Central memory CD4-positive, alpha-beta T cell (primary cell): ENCODE data around the gene CA11.
"Not testable (repeated sequence)": the region's sequence is repeated elsewhere in the genome, so short reads cannot be mapped to it uniquely, and the experiment has no call there.

Experiments
- DNase-seq: peaks from one replicate; pipeline ENCODE4 v3.0.0; 2022
- total RNA-seq, 3 experiments: gene quantifications; one replicate each; lab custom pipeline; 2026; lab: John Stamatoyannopoulos, UW

The CA11 gene
- total RNA-seq, result 5.3 to 10.9 (median 7.3) reads per million in 3 experiments

DNA sequence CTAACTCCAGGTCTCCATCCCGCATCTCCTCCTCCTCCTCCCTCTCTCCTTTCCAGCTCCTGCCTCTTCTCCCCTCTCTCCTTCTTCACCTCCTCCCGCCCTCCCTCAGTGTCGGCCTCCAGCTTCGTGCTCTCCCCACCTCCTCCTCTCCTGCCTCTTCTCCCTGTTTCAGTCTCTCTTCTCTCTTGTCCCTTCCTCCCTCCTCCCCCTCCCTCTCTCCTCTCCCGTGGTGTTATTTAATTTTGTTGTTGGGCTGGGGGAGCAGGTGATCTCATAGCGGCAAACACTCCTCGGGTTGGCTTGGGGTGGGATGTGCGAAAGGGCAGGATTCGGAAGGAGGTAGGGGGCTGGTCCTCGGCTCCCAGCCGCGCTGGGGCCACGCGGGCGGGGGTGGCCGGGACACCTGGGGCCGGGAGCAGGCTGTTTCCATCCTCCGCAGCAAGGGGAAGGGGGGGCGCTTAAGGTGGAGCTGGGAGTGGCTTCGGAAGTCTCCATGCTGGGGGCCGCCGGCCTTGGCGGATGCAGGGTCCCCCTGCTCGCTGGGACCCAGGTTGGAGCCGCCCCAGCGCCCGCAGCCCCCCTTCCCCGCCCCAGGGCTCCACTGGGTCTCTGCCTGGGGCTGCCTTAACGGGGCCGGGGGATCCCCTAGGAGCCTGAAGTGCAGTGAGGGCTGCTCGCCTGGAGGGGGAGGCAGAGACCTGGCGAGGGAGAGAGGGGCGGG is at the start of gene CA11:
Gene CA11, minus strand, starts transcription at position 187 of the 721 bp plus-strand sequence. CDS start 555 bp downstream, outside the sequence.
- DNase-seq, result peak; percentile 91

DNA sequence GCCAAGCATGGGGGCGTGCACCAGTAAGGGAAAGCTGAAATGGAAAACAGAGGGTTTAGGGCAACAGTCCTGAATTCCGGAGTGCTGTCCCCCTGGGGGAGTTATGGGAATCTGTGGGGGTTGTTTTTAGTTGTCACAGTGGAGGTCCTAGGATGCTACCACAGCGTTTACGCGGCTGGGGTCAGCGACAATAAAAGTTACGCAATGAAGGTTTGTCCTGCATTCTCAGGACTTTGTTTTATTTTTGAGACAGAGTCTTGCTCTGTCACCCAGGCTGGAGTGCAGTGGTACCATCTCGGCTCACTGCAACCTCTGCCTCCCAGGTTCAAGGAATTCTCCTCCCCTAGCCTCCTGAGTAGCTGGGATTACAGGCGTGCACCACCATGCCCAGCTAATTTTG is 47.6 kb upstream of the CA11 start:
- not testable (repeated sequence) for DNase-seq

DNA sequence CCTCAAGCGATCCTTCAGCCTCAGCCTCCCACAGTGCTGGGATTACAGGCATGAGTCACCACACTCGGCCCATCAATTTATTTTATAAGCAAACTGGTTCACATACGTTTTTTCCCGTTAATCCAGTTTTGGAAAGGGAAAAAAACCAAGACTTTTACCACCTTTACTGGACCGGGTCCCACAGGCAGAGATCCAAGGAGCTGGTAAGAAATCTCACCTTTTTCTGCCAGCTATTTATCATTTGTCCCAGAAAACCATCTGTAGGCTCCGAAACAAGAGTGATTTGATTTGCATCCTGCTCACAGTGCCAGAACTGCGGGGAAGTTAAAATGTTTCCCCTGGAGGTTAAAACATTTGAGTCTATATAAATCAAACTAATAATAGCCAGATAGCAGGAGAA is 43.5 kb upstream of the CA11 start:
- no peak for DNase-seq

DNA sequence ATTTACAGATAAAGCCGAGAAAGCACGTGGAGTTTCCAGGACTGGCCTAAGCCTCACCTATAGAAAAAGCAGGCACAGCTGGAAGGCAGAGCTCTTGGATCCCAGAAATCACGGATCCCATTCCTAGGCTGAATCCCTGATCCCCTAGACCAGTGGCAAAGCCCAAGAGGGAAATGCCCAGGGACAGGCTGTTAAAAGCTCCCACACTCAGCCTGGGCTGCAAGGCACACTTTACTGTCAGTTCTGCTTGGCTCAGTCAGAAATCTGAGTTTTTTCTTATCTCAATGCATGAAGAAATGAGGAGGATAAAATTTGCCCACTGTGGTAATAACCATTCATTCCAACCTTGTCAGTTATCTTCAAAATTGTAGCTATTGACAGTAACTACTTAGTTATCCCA is 41.8 kb upstream of the CA11 start:
- DNase-seq, result no peak

DNA sequence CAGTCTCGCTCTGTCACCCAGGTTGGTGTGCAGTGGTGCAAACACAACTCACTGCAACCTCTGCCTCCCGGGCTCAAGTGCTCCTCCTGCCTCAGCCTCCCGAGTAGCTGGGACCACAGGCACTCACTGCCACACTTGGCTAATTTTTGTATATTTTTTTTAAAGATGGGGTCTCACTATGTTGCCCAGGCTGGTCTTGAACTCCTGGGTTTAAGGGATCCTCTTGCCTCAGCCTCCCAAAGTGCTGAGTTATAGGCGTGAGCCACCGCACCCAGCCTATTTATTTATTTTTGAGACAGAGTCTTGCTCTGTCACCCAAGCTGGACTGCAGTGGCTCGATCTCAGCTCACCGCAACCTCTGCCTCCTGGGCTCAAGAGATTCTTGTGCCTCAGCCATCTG is 40.6 kb upstream of the CA11 start:
- not testable (repeated sequence) for DNase-seq

DNA sequence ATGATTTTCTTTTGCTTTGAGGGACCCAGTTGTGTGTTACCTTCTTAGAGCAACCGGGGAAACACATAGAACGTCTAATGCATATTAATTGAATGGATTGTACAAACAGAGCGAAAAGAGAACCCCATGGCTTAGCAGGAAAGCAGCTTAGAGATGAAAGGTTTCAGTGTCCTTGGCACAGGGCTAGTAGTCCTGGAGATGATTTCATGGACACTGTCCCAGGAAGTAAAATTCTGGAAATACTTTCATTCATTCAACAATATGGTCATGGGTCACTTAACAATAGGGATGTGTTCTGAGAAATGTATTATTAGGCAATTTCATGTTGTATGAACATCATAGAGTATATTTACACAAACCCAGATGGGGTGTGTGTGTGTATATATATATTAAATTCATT is 40.1 kb upstream of the CA11 start:
- DNase-seq, result no peak

DNA sequence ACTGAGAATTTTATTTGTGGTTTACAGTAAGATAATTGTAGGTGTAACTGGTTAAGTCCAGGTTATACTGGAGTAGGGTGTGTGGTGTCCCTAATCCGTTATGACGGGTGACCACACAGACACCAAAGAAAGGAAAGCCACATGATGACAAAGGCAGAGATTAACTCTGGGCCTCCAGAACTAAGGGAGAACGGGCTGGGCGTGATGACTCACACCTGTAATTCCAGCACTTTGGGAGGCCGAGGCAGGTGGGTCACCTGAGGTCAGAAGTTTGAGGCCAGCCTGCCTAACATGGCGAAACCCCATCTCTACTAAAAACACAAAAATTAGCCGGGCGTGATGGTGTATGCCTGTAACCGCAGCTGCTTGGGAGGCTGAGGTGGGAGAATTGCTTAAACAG is 39.6 kb upstream of the CA11 start:
- no peak for DNase-seq

DNA sequence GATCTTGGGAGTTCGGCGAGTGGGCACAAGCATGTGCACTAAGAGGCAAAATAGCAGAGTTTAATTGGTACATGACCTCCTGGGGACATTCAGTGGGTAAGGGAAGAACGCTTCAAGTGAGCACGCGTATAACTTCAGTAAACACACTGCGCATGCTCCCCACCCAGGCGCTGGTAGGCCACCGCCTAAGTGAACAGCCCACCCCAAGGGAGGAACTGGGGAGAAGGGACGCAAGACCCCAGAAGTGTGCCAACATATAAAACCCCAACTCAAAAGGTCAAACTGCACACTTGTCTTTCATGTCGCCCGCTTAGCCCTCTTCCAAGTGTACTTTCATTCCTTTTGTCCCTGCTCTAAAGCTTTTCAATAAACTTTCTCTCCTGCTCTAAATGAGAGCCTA is 37.4 kb upstream of the CA11 start:
- DNase-seq, result no peak

DNA sequence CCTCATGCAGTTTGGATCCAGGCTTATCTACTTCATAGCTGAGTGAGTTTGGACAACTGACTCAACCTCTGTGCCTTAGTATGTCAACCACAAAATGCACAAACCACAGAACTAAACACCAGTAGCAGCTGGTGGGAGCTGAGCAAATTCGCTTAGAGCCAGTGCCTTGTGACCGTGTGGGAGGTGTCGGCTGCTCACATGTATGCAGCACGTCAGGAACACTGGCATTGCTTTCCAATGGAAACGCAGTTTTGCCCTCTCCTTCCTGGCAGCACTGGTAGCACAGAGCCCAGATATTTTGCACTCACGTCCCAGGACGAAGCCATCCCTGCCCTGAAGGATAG is 35.1 kb upstream of the CA11 start:
- no peak for DNase-seq

DNA sequence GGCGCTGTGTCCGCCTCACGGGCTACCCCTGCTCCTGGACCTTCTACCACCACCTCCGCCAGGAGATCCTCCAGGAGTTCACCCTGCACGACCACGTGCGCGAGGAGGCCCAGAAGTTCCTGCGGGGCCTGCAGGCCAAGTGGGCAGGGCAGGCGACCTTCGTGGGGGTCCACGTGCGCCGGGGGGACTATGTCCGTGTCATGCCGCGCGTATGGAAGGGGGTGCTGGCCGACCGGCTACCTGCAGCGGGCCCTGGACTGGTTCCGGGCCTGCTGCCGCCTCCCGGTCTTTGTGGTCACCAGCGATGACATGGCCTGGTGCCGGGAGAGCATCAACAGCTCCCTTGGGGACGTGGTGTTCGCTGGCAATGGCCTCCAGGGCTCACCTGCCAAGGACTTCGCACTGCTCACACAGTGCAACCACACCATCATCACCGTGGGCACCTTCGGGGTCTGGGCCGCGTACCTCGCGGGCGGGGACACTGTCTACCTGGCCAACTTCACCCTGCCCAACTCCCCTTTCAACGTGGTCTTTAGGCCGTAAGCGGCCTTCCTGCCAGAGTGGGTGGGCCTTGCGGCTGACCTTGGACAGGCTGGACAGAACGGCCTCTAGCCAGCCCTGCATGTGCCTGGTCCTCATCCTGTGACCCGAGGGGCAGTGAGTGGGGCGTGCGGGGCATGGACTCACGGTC is 34.6 kb upstream of the CA11 start:
- DNase-seq, result no peak

DNA sequence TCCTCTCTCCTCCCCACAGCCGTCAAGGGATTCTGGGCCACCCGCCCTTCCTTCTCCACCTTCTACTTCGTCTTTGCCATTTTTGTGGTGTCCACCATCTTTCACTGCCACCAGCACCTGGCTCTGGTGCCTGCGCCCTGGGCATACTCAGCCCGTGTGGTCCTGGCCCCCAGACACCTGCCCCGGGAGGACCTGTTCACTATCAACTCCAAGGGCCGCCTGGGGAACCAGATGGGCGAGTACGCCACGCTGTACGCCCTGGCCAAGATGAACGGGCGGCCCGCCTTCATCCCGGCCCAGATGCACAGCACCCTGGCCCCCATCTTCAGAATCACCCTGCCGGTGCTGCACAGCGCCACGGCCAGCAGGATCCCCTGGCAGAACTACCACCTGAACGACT is 34.0 kb upstream of the CA11 start:
- not testable (repeated sequence) for DNase-seq

DNA sequence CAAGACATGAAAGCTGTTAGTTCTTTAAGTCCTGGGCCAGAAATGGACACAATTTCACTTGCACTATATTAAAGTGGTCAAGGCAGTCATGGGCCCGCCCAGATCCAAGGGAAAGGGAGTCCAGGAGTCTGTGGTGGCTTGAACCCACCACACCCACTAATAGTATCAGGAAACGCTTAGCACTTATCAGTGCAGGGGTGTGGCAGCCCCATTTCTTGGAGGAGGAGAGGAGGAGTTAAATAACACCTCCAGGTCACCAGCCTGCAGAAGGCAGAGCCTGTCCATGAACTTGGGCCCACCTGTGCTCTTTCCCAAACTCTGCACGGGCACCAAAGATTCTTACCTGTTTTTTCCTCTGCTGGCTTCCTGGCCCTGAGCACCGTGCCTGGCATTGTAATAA is 32.2 kb upstream of the CA11 start:
- no peak for DNase-seq

DNA sequence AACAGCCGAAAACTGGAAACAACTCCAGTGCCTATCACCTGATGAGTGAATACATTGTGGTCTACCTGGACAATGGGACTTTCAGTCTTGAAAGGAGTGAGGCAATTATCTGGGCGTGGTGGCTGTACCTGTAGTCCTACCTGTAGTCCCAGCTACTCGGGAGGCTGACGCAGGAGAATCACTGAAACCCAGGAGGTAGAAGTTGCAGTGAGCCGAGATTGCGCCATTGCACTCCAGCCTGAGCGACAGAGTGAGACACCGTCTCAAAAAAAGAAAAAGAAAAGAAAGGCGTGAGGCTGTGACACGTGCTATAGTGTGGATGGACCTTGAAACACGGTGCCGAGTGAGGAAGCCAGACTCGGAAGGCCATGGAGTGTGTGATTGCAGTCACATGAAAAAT is 30.9 kb upstream of the CA11 start:
- DNase-seq, result no peak

DNA sequence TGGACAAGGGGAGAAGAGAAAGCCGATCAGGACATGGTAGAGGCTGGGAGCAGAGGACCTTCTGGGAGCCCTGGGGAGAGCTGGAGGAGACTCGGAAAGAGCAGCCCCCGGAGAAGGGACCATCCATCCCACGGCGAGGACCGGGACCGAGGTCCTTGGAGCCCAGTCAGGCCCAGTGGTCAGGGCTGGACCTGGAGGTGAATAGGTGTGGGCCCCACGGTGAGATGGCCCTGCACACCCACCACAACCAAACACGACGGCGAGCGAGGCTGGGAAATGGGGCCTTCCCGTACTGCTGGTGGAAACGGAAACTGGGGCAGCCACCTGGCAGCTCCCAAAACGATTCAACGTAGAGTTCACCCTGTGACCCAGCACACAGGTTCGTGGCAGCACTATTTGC is 30.5 kb upstream of the CA11 start:
- no peak for DNase-seq

DNA sequence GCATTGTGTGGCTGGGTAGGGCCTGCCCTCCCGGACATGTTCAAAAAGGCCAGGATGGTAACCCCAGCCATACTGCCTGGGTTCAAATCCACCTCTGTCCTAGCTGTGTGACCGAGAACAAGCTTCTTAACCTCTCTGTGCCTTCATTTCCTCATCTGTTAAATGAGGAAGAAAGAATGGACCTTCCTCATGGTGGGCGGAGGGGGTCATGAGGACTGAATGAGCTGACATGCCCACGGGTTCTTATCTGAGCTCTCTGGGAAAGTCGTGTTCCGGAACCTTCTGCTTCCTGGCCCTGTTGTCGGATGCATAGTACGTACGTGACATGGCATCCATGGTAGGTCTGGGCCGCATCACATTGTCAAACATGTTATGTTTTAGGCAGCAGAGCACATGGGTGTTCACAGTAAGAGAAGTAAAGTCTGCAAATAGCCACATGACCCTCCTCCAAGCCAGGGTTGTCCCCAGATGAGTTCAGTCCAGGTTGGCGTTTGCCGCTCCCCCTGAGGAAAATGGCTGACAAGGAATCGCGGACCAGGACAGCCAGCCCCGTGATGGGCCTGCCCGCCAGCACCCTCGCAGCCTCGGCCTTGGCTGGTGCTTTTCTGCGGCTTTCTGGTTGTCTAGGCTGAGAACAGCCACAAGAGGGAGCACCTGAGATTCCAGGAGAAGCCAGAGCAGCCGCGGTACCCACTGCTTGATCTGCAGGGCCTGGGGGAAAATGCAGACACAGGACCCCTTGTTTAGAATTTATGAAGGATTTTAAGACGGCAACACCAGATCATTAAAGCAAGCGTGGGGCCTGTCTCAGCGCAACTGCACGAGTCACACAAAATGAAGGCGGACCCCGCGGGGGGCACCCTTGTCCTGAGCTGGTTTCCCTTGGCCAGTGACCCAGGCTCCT is 29.2 kb upstream of the CA11 start:
- DNase-seq, result peak; percentile 69

DNA sequence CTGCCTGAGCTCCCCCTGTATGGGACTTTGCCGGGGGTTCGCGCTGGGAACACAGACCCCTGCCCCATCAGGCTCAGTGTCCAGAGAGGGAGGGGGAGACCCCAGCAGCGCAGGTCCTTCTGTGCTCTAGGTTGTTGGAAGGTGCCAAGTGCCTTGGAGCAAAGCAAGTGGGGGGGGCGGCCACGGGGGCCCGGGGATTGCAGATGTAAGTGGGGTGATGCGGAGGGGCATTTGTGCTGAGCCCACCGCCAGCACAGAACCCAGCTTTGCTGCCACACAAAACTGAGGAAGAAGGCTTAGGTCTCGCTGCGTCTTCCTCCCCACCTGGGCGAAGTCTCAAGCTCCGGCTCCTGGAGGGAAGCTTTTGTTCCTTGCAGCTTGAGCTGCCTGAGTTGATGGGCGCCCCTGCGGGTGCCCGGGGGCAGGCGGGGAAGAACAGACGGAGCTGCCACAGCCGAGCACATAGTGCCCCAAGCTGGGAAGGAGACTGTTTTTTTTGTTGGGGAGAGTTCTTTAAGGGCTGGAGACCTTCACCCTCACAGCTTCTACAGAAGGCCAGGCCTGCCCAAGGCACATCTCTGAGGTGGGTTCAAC is 28.3 kb upstream of the CA11 start:
- no peak for DNase-seq

DNA sequence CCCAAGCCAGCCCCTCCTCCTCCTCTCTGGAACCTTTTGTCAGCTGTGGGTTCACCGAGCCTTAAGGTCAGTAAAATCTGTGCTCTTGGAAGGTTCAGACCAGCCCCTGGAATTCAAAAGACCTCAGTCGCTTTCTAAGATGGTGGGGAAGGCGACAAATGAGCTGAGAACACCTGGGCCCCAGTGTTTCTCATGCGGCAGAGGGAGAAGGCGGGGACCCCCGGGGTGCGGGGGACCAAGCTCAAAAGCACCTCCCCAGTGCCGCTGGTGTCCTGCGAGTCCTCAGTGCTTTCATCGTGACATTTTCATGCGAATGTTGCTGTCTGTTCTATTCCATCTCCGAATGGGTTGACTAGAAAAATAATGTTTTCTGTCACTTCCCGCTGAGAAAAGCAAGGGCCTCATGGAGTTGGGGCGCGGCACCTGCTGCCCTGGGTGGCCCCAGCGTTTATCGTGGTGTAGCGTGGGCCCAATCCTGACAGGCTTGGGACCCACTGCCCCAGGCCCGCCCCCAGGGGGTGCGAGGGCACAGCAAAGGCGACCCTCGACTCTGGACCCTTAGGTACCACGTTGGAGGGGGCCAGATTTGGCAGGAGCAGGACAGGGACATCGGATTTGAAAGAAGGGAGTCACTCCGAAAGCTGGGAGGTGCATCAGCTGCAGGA is 27.6 kb upstream of the CA11 start:
- no peak for DNase-seq

DNA sequence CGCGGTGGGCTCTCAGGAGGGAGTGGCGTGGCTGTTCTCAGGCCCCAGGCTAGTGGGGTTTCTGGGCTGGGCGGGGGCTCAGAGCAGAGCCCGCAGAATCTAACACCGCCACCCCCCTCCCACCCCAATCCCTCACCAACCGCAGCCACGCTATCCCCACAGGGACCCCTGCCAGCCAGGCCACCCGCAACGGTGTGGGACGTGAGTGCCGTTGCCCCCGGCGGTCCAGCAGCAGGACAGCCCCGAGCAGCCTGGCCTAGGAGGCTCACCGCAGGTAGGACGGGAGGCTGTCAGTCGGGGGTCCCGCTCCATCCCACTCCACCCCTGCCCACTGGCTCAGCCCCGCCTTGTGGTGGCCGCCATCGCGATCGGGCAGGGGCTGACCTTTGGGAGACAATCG is 27.0 kb upstream of the CA11 start, which contains the start of gene NTN5:
Gene NTN5, minus strand, starts transcription at position 24 of the 400 bp plus-strand sequence. CDS start 2,031 bp downstream, outside the sequence.
- DNase-seq, result no peak

DNA sequence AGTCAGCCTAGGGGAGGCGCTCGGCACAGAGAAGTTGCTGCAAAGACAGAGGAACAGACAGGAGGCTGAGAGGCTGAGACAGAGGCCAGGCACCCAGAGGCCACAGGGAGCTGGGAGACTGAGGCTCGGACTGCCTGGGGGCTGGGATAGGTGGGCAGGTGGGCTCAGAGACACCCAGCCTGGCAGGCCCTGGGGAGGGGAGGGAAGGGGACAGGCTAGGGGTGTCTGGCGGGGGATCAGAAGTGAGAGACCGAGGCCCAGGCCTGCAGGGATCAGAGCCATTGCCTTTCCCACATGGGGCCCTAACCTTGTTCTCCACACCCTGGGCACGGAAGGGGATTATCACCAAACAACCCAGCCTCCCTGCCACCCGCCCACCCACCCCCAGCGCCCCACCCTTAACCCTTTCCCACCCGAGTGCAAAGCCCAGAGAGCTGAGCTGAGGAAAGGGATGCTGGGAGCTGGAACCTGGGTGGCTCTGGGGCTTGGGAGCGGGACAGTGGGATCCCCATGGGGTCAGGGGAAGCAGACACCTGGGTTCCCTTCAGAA is 25.5 kb upstream of the CA11 start:
- DNase-seq, result no peak

DNA sequence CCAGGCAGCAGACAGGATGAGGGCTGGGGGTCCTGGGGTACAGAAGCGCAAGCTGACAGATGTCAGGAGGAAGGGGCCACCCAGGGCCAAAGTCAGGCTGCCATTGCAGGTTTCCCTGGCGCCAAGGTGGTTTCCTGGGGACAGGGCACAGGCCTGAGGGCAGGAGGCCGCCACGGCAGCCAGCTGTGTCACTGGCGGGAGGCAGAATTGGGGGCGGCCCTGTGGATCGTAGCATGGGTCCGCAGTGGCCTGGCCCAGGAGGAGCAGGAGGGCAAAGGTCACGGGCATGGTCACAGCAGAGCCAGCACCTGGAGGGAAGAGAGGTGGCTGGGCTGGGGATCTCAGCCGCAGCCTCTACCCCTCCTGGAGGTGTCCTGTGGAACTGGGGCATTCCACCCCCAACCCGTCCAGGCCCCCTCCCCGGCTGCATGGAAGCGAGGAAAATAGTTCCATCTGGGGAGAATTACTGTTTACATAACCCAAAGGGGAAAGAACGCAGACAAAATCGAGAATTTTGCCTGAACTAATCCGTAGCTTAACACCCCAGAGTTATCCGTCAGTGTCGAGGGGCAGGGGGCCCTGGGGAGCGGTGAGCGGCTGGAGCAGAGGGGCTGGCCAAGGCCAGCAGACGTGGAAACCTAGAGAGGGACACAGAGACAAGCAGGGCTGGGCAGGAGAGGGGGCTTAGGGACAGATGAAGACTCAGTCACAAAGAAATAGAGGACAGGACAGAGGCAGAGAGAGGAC is 24.9 kb upstream of the CA11 start:
- no peak for DNase-seq

DNA sequence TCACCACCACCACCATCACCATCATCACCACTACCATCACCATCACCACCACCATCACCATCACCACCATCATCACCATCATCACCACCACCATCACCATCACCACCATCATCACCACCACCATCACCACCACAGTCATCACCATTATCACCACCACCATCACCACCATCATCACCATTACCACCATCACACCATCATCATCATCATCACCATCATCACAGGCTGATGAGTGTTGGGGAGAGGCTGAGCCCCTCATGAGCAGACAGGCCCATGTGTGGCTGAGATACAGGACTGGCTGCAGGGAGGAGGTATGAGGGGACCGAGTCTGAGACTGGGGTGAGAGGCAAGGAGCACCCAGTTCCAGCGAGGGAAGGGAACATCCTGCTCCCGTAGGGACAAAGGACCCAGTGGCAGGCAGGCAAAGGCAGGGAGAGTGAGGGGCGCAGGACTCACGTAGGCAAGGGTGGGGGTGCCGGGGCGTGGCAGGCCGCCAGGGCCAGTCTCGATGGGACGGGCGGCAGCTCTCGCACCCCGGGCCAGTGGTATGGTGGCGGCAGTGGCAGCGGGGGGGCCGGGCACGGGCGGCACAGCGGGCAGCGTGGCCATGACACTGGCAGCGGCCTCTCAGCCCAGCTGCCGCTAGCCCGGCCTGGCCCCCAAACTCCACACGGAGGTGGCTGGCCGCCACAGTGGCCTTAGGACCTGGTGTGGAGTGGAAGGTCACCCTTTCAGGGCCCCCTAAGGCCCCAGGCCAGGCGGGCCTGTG is 24.1 kb upstream of the CA11 start:
- no peak for DNase-seq
